Keratinocyte (primary cell): ENCODE results near the gene ZNF490. TPM values are rescaled to one million over a fixed set of nuclear protein-coding genes. Genes with fewer than 3 reads are reported as not detected.

Experiments used
- DNase-seq: peaks from one replicate; pipeline ENCODE4 v3.0.0-alpha.2; 2011; ENCODE audit warnings: low read depth, missing footprints, low spot score
- FAIRE-seq: peaks from 2 replicates; lab custom pipeline; 2011; peaks lifted over from hg19 to GRCh38; lab: Jason Lieb, UNC
- H2AFZ ChIP-seq: 2 replicates; pipeline ENCODE4 v1.6.0; 2012; ENCODE audit warnings: low read length, control low read depth, inconsistent platforms; ENCODE audit not compliant: control insufficient read depth
- H3K27ac ChIP-seq: 2 replicates; pipeline ENCODE4 v1.5.1; 2011; ENCODE audit warnings: low read length; ENCODE audit not compliant: control insufficient read depth, insufficient read depth
- H3K27me3 ChIP-seq: 3 replicates; pipeline ENCODE4 v1.6.0; 2011; ENCODE audit warnings: low read length; ENCODE audit not compliant: control insufficient read depth, insufficient read depth; ENCODE audit errors: extremely low read depth
- H3K36me3 ChIP-seq, 2 experiments: 2 replicates in 1 of 2; 3 replicates in 1 of 2; pipeline ENCODE4 v1.5.1; 2011; ENCODE audit warnings: low read length in 2 of 2, mild to moderate bottlenecking in 1 of 2; ENCODE audit not compliant: control insufficient read depth in 2 of 2, insufficient read depth in 2 of 2; ENCODE audit errors: extremely low read depth in 1 of 2
- H3K4me1 ChIP-seq: 3 replicates; pipeline ENCODE4 v1.5.1; 2011; ENCODE audit warnings: low read length; ENCODE audit not compliant: control insufficient read depth, insufficient read depth; ENCODE audit errors: extremely low read depth
- H3K4me2 ChIP-seq: 3 replicates; pipeline ENCODE4 v1.6.0; 2011; ENCODE audit warnings: low read depth, low read length; ENCODE audit not compliant: control insufficient read depth, insufficient read depth; ENCODE audit errors: extremely low read depth
- H3K4me3 ChIP-seq, 3 experiments: fragments of 200-600 bp in 1 of 3; sonication (generic) in 1 of 3; 2 replicates in 2 of 3; 3 replicates in 1 of 3; pipeline ENCODE4 v1.5.1; 2011 to 2016; ENCODE audit warnings: low read length in 3 of 3, mild to moderate bottlenecking in 3 of 3, control low read depth in 2 of 3, inconsistent platforms in 1 of 3, low read depth in 1 of 3, mixed read lengths in 1 of 3, mixed run types in 1 of 3, moderate library complexity in 1 of 3; ENCODE audit not compliant: control insufficient read depth in 2 of 3, insufficient read depth in 2 of 3; ENCODE audit errors: extremely low read depth in 1 of 3
- H3K79me2 ChIP-seq: 2 replicates; pipeline ENCODE4 v1.6.0; 2012; ENCODE audit warnings: low read length; ENCODE audit not compliant: control insufficient read depth, insufficient read depth
- H3K9ac ChIP-seq: 3 replicates; pipeline ENCODE4 v1.6.0; 2011; ENCODE audit warnings: low read length; ENCODE audit not compliant: control insufficient read depth, insufficient read depth; ENCODE audit errors: extremely low read depth
- H3K9me1 ChIP-seq: 3 replicates; pipeline ENCODE4 v1.6.0; 2011; ENCODE audit warnings: low read length; ENCODE audit not compliant: control insufficient read depth, insufficient read depth; ENCODE audit errors: extremely low read depth
- H3K9me3 ChIP-seq: 2 replicates; pipeline ENCODE4 v1.5.1; 2012; ENCODE audit warnings: low read depth, low read length; ENCODE audit not compliant: control insufficient read depth
- H4K20me1 ChIP-seq: 3 replicates; pipeline ENCODE4 v1.6.0; 2011; ENCODE audit warnings: low read length; ENCODE audit not compliant: control insufficient read depth, insufficient read depth; ENCODE audit errors: extremely low read depth
- CTCF ChIP-seq, 3 experiments: IDR thresholded peaks in 1 of 3; conservative IDR thresholded peaks in 1 of 3; optimal IDR thresholded peaks in 1 of 3; 2 replicates in 2 of 3; 3 replicates in 1 of 3; pipeline versions ENCODE3 to v1.5.1; 2011; ENCODE audit warnings: low read length in 3 of 3, mild to moderate bottlenecking in 3 of 3, moderate library complexity in 2 of 3, control low read depth in 1 of 3, inconsistent platforms in 1 of 3; ENCODE audit not compliant: insufficient read depth in 2 of 3; ENCODE audit errors: extremely low read depth in 1 of 3
- EZH2 ChIP-seq: IDR thresholded peaks from one replicate; pipeline ENCODE4 v1.6.1; 2012; ENCODE audit warnings: inconsistent platforms, mild to moderate bottlenecking, low read length, moderate library complexity
- dilution Hi-C: fragments of 300-500 bp; cut with MboI; formaldehyde crosslinking; loops from one replicate; pipeline ENCODE4 v1.7.0; 2020; ENCODE audit warnings: low sequenced_read_pairs; ENCODE audit not compliant: extremely low pct_ligation_motif_present
- polyA plus RNA-seq, 5 experiments: library from polyadenylated mRNA; depleted of rRNA in 3 of 5; stranded (reverse) in 3 of 5; stranded (forward) in 1 of 5; unstranded in 1 of 5; fragments of >200 nt; gene quantifications; 1 replicate in 1 of 5; 2 replicates in 3 of 5; 3 replicates in 1 of 5; pipeline versions ENCODE4 v1.2.1 to v1.2.3, GENCODE V29; 2011 to 2012; ENCODE audit warnings: missing spikeins in 2 of 5, low read depth in 1 of 5, low replicate concordance in 1 of 5

Gene ZNF490
- polyA plus RNA-seq, 1 donor (not counting 4 experiments of a cell fraction or from before 2014, with no cell fraction given) = 3.2 TPM

GRCh38 chr19:12648088-12648487, 37.5 kb upstream of the ZNF490 start:
- Histone ChIP-seq H2AFZ (no peak overlapping the region), H3K4me2 (peak overlapping the region; percentile 27), H4K20me1 (no peaks in the 10 kb centered on the region), H3K27me3 (no peaks in the 10 kb centered on the region), H3K27ac (no peak overlapping the region), H3K9me3 (no peaks in the 10 kb centered on the region), H3K4me3 (no peak overlapping the region), H3K36me3 (peaks cover 0 to 6% of the 10 kb centered on the region in 2 experiments), H3K79me2 (no peaks in the 10 kb centered on the region), H3K9ac (no peak overlapping the region), H3K9me1 (no peaks in the 10 kb centered on the region), H3K4me1 (no peaks in the 10 kb centered on the region)
- no peak for DNase-seq
- no peak for FAIRE-seq
- no peak for TF ChIP-seq EZH2
- TF ChIP-seq CTCF (optimal IDR thresholded peaks at IDR 0.05 in 1 of 3, IDR thresholded peaks at IDR 0.05 in 1 of 3, conservative IDR thresholded peaks at IDR 0.05 in 1 of 3; ENCODE audit: extremely low read depth in 1 of 3, insufficient read depth in 2 of 3, low read length in 3 of 3) = peak in 1 of 3 experiments; percentile 46
- dilution Hi-C loops = no loop called here

- Histone ChIP-seq H3K9me1 (no peaks in the 10 kb centered on the region), H3K4me3 (no peak overlapping the region), H2AFZ (no peak overlapping the region), H3K4me2 (peak overlapping the region; percentile 27), H3K9ac (no peak overlapping the region), H3K27ac (no peak overlapping the region), H3K79me2 (no peaks in the 10 kb centered on the region), H3K27me3 (no peaks in the 10 kb centered on the region), H4K20me1 (no peaks in the 10 kb centered on the region), H3K9me3 (no peaks in the 10 kb centered on the region), H3K4me1 (no peaks in the 10 kb centered on the region), H3K36me3 (peaks cover 0 to 6% of the 10 kb centered on the region in 2 experiments)
- DNase-seq (no peak), FAIRE-seq (no peak)
- TF ChIP-seq CTCF (optimal IDR thresholded peaks at IDR 0.05 in 1 of 3, IDR thresholded peaks at IDR 0.05 in 1 of 3, conservative IDR thresholded peaks at IDR 0.05 in 1 of 3; ENCODE audit: extremely low read depth in 1 of 3, insufficient read depth in 2 of 3, low read length in 3 of 3) (no peak), EZH2 (no peak)
- dilution Hi-C loops = no loop called here
These were observed 37.0 kb upstream of the ZNF490 start for GRCh38 chr19:12647490-12648071.
